GM18526 (cell line): ENCODE data around the gene UTP11.
A peak's percentile ranks its signal among the peaks of the same experiment; 100 is the strongest.

ENCODE experiments used
- POLR2A ChIP-seq: IDR thresholded peaks from 3 replicates; pipeline ENCODE4 v1.6.1; 2011; ENCODE audit not compliant: insufficient read length; ENCODE audit errors: extremely low read depth

Gene UTP11

DNA sequence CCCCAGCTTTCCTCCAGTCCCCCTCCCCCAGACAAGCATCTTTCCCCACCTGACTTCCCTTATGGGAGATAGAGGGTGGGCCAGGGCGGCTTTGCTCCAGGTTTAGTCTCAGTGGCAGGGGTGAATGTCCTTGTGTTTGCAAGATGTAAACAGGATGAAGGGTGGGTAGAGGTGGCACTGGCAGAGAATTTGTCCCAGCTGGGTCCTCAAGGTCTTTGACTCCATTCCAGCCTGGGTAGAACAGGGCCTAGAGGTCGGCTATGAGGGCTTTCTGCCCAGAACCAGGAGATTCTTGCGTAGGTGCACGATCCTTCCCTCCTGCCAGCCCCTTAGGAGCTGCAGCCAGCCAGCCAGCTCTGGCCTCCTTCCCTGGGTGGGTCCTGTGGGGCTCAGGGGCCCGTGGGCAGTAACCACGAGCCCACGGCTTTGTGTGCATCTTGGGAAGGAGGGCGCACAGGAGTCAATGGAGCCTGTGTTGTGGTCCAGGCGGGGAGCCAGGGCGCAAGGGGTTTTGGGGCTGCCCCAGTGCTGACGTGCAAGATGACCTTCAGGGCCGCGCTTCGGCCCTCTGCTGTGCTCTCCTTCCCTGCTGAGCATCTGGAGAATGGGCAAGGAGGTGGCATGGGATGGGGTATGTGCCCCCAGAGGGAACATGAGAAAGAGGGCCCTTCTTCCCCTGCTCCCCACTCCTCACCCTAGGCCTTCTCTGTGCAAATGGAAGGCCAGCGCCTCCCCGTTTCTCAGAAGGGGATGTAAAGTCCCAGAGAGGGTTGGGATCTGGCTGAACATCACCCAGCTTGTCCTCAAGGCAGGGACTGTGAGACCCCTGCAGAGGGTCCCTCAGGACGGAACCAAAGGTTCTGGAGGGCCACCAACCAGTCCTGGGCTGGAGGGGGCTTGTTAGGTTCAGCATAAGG lies 18.3 kb downstream of the UTP11 start:
- TF ChIP-seq POLR2A: no peak

DNA sequence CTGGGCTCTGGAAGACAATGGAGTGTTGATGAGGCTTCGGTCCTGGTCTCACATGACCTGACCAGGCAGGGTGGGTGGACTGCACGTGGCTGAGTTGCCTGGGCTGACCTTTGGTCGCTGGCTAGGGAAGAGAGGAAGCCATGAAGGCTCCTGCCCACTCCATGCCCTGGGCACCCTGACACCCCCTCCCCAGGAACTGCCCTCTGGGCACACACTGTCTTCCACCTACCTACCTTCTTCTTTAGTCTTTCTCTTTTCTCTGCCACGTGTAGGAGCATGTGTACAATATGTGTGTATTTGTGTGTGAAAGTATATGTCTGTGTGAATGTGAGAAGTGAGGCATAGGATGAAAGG lies 19.0 kb downstream of the UTP11 start:
- no peak for TF ChIP-seq POLR2A

DNA sequence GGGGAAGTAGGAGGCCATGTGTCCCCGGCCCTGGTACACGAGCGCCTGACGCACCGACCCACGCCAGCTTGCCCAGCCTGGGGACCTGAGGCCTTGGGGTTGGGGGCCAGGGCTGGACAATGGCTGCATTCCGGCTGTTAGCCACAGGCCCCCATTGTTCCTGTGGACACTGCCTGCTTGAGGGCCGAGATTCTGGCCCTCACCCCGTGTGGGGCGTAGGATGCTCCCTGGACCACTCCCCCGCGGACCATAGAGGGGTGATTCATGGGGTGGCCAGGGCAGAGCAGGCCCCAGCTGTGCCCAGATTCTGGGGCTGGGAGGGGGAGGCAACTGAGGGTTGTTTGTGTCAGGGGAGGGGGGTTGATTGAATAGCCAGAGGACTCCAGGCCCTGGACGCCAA lies 22.3 kb downstream of the UTP11 start:
- TF ChIP-seq POLR2A: no peak

DNA sequence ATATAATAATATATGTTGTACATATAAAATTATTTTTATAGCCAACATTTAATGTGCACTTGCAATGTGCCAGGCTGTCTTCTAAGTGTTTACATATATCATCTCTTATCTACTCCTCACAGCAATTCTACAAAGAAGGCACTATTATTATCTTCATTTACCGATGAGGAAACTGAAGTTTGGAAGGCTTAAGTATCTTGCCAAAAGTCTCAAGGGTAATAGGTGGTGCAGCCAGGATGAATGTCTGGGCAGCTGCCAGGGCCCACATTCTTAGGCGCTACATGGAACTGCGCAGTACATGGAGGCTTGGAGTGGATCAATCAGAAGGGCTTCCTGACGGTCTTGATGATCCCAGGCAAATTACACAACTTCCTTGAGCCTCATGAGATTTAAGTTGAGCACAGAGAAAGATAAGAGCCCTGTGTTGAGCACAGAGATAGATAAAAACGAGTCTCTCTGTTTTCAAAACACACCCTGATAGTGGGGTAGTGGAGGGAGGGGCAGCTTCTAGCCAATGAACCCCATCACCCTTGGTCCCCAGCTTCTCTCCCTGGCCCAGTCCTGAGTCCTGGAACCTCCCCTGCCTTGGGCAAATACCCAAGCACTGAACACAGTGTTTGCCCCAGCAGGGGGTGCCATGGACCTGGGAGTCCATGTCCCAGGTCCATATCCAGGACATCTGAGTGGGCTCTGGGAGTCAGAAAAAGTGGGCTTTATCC lies 24.8 kb downstream of the UTP11 start:
- TF ChIP-seq POLR2A: no peak

DNA sequence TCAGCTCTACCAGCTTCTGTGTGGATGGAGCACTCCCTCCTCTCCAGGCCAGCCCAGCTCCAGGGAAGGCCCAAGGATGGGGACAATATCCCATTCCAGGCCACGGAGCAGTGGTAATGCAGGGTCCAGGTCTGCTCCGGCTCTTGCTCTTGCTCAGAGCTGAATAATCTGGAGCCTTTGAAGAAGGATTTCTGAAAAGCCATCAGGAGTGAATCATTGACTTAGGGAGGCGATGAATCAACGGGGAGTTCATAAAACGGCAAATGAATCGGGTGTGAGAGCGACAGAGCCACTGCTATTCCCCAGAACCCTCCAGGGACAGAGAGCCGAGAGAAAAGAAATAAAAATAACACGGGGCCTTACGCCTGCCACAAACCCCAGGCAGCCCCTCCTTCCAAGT lies 26.3 kb downstream of the UTP11 start:
- no peak for TF ChIP-seq POLR2A

DNA sequence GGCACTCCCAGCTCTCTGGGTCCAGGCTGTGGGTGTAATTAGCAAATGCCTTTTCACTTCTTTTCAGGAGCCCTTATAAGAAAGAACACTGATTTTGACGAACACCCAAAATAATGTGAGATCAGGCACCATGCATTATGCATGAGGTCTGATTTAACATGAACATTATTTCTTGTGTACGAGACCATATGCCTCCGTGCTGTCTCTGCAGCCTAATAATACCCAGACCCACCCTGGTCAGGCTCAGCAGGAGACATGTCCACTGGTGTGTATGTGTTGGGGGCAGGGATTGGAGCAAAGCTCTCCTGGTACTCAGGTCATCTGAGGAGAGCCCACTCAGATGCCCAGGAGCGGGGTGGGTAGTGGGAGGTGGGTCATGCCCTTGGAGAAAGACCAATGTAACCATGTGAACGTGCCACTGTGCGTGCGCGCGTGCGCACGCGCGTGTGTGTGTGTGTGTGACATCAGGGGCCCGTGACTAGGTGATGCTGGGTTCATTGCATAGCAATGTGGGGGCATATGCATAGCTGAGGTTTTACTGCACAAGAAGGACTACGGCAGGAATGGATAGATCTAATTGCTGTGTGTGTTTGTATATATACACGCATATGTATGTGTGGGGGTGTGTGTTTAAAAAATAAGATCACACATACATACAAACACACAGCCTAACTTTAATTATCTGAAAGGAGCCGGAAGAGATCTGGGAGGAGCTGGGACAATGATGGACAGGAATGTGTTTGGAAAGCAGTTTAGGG lies 27.0 kb downstream of the UTP11 start:
- no peak for TF ChIP-seq POLR2A

DNA sequence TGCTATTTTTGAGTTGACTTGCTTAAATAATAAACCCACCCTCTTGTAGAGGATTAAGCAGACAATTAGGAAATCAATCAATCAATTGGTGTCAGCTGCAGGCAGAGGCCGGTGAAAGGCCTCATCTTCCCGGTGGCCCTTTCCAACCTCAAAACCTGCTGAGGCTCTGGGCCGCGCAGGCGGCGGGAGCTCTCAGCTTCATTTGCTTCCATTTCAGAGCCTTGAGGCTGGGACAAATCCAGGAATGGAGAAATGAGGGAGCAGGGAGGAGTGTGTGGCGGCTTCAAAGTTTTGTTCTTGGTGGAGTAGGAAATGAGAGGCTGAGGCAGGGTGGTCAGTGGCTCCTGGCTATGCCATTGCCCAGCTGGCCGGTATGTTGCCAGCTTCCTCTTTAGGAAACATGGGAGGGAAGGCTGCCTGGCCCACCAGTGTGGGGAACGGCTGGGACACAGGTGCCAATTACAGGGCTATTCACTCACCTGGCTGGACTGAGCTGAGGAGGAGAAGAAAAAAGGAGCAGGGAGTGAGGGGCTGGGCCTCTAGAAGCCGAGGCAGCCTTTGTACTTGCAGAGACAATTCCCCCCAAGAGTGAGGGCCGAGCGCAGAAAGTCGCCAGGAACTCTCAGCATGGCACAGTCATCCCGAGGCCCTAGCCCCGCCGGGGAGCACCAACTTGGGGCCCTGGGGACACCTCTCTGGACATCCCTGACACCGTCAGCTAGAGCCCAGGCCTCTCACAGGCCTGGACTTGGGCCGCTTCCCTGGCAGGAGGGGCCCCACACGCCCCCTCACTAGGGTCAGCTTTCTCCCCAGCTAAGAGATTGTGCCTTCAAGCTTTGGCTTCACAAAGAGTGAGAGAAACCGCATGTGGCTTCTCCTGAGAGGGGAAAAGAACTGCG lies 29.7 kb downstream of the UTP11 start:
- TF ChIP-seq POLR2A: no peak

DNA sequence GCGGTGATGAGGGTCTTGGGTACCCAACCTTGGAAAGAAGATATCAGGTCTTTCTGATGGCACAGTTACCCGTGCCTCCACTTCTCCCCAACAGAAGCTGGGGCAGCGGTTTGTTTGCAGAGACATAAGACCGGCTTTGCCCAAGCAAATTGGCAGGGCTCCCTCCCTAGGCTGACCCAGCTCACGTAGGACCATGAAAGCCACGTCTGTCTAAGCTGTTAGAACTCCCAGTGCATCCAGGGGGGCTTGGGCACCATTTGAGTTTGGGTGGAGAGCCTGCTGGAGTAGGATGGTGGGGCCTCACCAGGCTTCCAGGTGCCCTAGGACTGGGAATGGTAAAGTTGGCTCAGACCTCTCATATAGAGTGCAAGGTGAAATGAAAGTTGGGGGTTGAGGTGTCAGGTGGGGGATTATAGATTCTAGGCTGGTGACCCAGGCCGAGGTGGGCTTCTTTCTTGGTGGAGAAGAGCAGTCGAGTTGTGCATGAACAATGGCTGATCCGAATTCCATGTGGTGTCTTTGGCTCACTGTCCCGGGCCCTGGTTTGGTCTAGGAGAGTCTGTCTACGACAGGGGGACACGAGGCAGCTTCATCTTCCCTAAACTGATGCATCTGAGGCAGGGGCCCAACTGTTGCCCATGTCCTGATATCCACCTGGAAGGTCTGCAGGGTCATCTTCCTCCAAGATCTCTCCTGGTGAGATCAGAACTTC lies 30.7 kb downstream of the UTP11 start:
- TF ChIP-seq POLR2A: no peak

DNA sequence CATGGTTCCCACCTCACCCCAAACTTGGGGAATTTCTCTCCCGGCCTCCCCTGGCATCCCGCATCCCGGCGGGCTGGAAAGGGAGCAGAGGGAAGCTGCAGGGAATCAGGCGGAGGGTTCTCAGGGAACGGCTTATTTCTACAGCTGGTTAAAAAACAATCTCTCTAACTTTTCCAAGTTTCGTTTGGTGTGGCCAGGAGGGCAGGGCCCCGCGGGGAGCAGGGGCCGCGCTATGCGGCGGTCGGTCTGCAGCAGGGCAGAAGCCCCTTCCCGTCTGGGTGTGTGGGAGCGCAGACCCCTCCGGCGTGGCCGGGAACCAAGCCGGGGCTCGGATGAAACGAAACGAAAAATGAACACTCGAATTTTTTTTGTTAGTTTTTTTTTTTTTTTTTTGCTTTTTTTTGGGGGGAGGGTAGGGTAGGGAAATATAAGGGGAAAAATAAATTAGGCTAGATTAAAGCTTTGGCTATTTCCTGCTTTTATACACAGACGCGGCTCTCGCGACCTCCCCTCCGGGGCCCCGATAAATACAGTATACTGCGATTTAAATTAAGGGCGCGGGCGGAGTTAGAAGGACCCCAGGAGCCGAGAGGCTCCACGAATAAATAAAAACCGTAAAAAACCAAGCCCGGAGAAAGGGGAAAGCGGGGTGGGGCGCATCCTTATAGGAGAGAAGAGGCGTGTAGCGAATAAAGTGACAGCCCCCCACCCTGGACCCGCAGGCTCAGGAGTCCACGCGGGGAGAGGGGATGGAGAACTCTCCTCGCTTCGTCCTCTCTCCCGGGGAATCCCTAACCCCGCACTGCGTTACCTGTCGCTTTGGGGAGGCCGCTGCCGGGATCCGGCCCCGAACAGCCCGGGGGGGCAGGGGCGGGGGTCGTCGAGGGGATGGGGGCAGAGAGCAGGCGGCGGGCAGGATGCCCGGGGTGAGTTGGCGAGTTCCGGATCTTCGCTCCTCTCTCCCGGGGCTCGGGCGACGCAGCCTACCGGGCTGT lies 32.0 kb downstream of the UTP11 start:
- TF ChIP-seq POLR2A: no peak

DNA sequence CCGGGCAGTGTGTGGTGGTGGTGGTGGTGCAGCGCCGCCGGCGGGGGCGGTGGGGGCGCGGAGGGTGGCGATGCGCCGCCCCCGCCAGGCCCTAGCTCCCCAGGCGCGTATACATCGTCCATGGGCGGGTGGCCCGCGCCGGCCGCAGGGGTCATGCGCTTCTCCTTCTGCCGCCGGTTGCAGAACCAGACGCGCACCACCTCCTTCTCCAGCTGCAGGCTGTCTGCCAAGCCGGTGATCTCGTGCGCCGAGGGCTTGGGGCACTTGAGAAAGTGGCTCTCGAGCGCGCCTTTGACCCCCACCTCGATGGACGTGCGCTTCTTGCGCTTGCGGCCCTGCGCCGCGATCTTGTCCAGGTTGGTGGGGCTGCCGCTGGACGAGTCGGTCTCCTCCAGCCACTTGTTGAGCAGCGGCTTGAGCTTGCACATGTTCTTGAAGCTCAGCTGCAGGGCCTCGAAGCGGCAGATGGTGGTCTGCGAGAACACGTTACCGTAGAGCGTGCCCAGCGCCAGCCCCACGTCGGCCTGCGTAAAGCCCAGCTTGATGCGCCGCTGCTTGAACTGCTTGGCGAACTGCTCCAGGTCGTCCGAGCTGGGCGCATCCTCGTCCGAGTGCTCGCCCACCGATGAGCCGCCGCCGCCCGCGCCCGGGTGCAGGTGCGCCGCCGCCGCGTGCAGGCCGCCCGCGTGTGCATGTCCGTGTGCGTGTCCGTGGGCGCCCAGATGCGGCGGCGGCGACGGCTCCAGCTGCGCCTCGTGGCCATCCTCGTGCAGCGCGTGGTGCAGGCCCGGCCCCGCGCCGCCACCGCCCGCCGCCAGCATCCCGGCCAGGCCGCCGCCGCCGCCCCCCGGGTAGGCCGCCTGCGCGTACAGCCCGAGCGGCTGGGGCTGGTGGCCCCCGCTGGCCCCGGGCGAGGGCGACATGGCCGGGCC lies 33.1 kb downstream of the UTP11 start:
- TF ChIP-seq POLR2A: no peak

DNA sequence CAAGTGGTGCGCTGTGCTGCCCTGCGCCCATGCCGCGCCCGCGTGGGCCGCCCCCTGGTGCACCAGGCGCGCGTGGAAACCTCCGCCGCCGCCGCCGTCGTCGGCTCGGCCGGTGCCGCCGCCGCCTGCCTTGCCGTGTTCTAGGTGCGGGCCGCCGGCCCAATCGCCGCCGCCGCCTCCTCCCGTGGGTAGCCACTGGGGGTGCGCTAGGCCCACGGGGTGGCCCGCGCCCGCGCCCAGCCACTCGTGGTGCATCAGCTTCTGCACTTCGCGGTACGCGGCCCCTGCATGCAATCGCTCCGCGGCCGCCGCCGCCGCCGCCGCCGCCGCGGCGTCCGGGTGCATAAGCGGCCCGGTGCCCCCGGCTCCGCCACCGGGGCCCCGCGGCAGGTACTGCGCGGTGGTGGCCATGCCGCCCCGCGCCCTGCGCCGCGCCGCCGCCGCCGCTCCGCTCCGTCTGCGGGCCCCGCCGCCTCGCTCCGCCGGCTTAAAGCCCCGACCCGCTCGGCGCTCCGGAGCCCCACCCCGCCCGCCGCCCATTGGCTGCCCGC lies 33.9 kb downstream of the UTP11 start, which contains the start of gene POU3F1:
Gene POU3F1 (minus strand): TSS at position 461 of the 551 bp plus-strand sequence. CDS start 50 bp downstream, at position 411.
- peak; percentile 40 for TF ChIP-seq POLR2A
